OCI-LY7 (cell line): ENCODE measurements around the gene G6PC3. TPM values are rescaled to one million over a fixed set of nuclear protein-coding genes. Genes with fewer than 3 reads are reported as not detected.

ENCODE experiments used
- BruUV-seq: library from RNA; stranded (reverse); fragments of 400-500 nt; replicated peaks from 2 replicates; lab custom pipeline; 2021; lab: Mats Ljungman, UMichigan
- CTCF ChIA-PET: fragments of 300-600 bp; sonication (Branson Sonifier 250); formaldehyde crosslinking; loops from one replicate; lab custom pipeline; 2022; ENCODE audit warnings: antibody characterized with exemption; ENCODE audit not compliant: unreplicated experiment; lab: Charles Lee
- POLR2A ChIA-PET: fragments of 300-600 bp; sonication (Branson Sonifier 250); formaldehyde crosslinking; loops from one replicate; lab custom pipeline; 2022; ENCODE audit warnings: antibody characterized with exemption; lab: Charles Lee
- DNase-seq: peaks from one replicate; pipeline ENCODE4 v3.0.0-alpha.2; 2015; ENCODE audit warnings: low spot score
- H2AFZ ChIP-seq: fragments of 200-600 bp; sonication (generic), shearing (Covaris generic); 2 replicates; pipeline ENCODE4 v1.6.1; 2014; ENCODE audit warnings: mild to moderate bottlenecking, antibody characterized with exemption, low read length, moderate library complexity
- H3K27ac ChIP-seq: fragments of 200-600 bp; sonication (generic); 2 replicates; pipeline ENCODE4 v1.5.1; 2014; ENCODE audit warnings: mixed run types, low read depth, mild to moderate bottlenecking, moderate library complexity, low read length, inconsistent platforms; ENCODE audit not compliant: poor library complexity, severe bottlenecking
- H3K36me3 ChIP-seq: fragments of 200-600 bp; sonication (generic); 2 replicates; pipeline ENCODE4 v1.6.1; 2014; ENCODE audit warnings: mild to moderate bottlenecking, antibody characterized with exemption, low read length, moderate library complexity, mixed read lengths; ENCODE audit not compliant: insufficient read depth
- H3K4me1 ChIP-seq: fragments of 200-600 bp; sonication (generic); 2 replicates; pipeline ENCODE4 v1.5.1; 2014; ENCODE audit warnings: mild to moderate bottlenecking, low read length; ENCODE audit not compliant: insufficient read depth, poor library complexity, severe bottlenecking
- H3K4me2 ChIP-seq: fragments of 200-600 bp; sonication (generic); 2 replicates; pipeline ENCODE4 v1.6.1; 2014; ENCODE audit warnings: mild to moderate bottlenecking, low read length
- H3K4me3 ChIP-seq: fragments of 200-600 bp; sonication (generic); 2 replicates; pipeline ENCODE4 v1.5.1; 2014; ENCODE audit warnings: mild to moderate bottlenecking, low read depth, low read length; ENCODE audit not compliant: poor library complexity, severe bottlenecking
- H3K79me2 ChIP-seq: fragments of 200-600 bp; sonication (generic); 2 replicates; pipeline ENCODE4 v1.6.1; 2016; ENCODE audit warnings: low read depth, mild to moderate bottlenecking, low read length, moderate library complexity, mixed read lengths; ENCODE audit not compliant: insufficient read depth
- H3K9me2 ChIP-seq: fragments of 200-600 bp; sonication (generic); 2 replicates; pipeline ENCODE4 v1.6.1; 2016; ENCODE audit warnings: mild to moderate bottlenecking, low read length, mixed read lengths; ENCODE audit not compliant: insufficient read depth
- H3K9me3 ChIP-seq: fragments of 200-600 bp; sonication (generic); 2 replicates; pipeline ENCODE4 v1.6.1; 2014; ENCODE audit warnings: mild to moderate bottlenecking, mixed run types, low read length, mixed read lengths
- H4K20me1 ChIP-seq: fragments of 200-600 bp; sonication (generic); 2 replicates; pipeline ENCODE4 v1.6.1; 2014; ENCODE audit warnings: mild to moderate bottlenecking, antibody characterized with exemption, low read length, moderate library complexity, mixed read lengths; ENCODE audit not compliant: insufficient read depth
- EZH2phosphoT487 ChIP-seq: fragments of 200-600 bp; sonication (generic); IDR thresholded peaks from 2 replicates; pipeline ENCODE4 v1.6.1; 2018; ENCODE audit warnings: low read depth, borderline replicate concordance, mild to moderate bottlenecking, mixed run types, antibody characterized with exemption, low read length, moderate library complexity, mixed read lengths
- intact Hi-C: fragments of 100-400 bp; cut with micrococcal nuclease; formaldehyde crosslinking; loops from one replicate; pipeline ENCODE4 v1.10.0; 2022; ENCODE audit not compliant: unreplicated experiment
- total RNA-seq, 2 experiments: library from RNA; depleted of rRNA in 1 of 2; stranded (reverse); fragments of >200 nt in 1 of 2; shearing (Covaris generic) in 1 of 2; gene quantifications; 2 replicates each; pipeline ENCODE4 v1.2.3, GENCODE V29; 2014 to 2022
- TF ChIP-seq, protein P1 (sequence below): fragments of 200-600 bp; sonication (generic); conservative IDR thresholded peaks from 2 replicates; pipeline ENCODE4 v1.5.1; 2014; ENCODE audit warnings: mild to moderate bottlenecking, antibody characterized with exemption, low read length, moderate library complexity, mixed read lengths

G6PC3 gene
- total RNA-seq, 2 experiments from 2014 or later: 20.6 to 46.1 TPM

DNA sequence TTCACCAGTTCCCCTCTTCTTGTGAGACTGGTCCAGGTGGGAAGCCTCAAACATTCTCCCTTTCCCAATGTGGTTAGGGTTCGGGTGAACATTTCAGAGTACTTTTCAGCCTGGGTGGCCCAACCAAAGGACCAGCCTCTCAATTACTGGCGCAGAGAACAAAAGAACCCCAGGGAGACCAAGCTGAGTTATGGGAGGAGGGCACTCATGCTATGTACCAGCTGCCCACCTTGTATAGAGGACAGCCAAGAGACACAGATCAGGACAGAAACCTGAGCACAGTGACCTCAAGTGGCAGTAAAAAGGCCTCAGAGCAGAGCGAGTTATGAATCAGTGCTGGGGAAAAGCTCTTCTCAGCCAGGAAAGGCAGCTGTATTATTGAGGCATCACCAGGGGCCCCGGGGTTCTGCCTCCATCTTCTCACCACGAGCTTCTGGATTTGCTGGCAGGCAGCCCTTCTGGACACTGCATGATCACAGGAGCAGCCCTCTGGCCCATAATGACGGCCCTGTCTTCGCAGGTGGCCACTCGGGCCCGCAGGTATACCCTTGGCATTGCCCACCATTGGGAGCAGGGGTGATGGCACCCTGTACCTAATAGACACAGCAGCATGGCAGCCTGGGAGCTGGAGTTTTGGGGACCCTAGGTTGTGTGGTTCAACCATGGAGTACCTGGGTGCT is 3.8 kb downstream of the G6PC3 start:
- Histone ChIP-seq H4K20me1 (no peaks in the 10 kb centered on the region), H3K27ac (no peak overlapping the region), H3K9me2 (no peaks in the 10 kb centered on the region), H3K36me3 (peaks cover 34% of the 10 kb centered on the region), H3K4me3 (no peak overlapping the region), H3K79me2 (peaks cover 11% of the 10 kb centered on the region), H2AFZ (no peak overlapping the region), H3K4me1 (peaks cover 20% of the 10 kb centered on the region), H3K9me3 (no peaks in the 10 kb centered on the region), H3K4me2 (no peak overlapping the region)
- BruUV-seq: no TSS peak
- CTCF ChIA-PET: interaction anchor here (0.9 kb wide), 1 partner anchor 67 kb away, joined by 3 read pairs; no protein-coding TSS in a partner anchor
- no peak for TF ChIP-seq EZH2phosphoT487
- TF ChIP-seq, protein P1, sequence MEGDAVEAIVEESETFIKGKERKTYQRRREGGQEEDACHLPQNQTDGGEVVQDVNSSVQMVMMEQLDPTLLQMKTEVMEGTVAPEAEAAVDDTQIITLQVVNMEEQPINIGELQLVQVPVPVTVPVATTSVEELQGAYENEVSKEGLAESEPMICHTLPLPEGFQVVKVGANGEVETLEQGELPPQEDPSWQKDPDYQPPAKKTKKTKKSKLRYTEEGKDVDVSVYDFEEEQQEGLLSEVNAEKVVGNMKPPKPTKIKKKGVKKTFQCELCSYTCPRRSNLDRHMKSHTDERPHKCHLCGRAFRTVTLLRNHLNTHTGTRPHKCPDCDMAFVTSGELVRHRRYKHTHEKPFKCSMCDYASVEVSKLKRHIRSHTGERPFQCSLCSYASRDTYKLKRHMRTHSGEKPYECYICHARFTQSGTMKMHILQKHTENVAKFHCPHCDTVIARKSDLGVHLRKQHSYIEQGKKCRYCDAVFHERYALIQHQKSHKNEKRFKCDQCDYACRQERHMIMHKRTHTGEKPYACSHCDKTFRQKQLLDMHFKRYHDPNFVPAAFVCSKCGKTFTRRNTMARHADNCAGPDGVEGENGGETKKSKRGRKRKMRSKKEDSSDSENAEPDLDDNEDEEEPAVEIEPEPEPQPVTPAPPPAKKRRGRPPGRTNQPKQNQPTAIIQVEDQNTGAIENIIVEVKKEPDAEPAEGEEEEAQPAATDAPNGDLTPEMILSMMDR: no peak
- POLR2A ChIA-PET: no interaction called here
- no peak for DNase-seq
- intact Hi-C loops: loop anchor here (5.0 to 10.0 kb wide), 4 partner anchors 48 to 273 kb away; partner anchors contain the start of genes GRN, HDAC5, SLC25A39 and TMUB2

DNA sequence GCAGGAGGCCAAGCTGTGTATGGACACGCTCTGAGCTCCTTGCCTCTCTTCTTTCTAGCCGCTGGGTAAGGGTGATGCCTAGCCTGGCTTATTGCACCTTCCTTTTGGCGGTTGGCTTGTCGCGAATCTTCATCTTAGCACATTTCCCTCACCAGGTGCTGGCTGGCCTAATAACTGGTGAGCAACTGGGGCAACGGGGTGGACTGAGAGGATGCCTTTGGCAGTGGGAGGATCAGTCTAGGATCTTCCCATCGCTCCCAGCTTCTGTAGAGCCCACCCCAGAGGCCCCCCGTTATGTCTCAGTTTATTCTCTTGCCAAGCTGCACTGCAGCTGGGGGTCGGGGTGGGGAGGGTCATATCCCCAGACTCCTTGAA is 4.4 kb downstream of the G6PC3 start:
- POLR2A ChIA-PET: interaction anchor here (0.5 kb wide), 1 partner anchor 31 kb away, joined by 3 read pairs; no protein-coding TSS in a partner anchor

More for the DNA sequence above, 4.4 kb downstream of the G6PC3 start:
- Histone ChIP-seq H3K27ac (no peak overlapping the region), H3K79me2 (peaks cover 11% of the 10 kb centered on the region), H3K9me2 (no peaks in the 10 kb centered on the region), H3K4me1 (peaks cover 20% of the 10 kb centered on the region), H3K4me2 (no peak overlapping the region), H2AFZ (no peak overlapping the region), H3K9me3 (no peaks in the 10 kb centered on the region), H4K20me1 (no peaks in the 10 kb centered on the region), H3K4me3 (no peak overlapping the region), H3K36me3 (peaks cover 34% of the 10 kb centered on the region)
- no TSS peak for BruUV-seq
- intact Hi-C loops: loop anchor here (5.0 to 10.0 kb wide), 4 partner anchors 47 to 272 kb away; partner anchors contain the start of genes GRN, HDAC5, SLC25A39 and TMUB2
- TF ChIP-seq, protein P1: no peak
- no peak for TF ChIP-seq EZH2phosphoT487
- CTCF ChIA-PET: interaction anchor here (0.9 kb wide), 1 partner anchor 67 kb away, joined by 3 read pairs; no protein-coding TSS in a partner anchor
- DNase-seq: no peak
